Measurements from ENCODE around the gene NME5.
A peak's percentile ranks its signal among the peaks of the same experiment; 100 is the strongest.

Gene NME5

GRCh38 chr5:138140268-138140667 lies 1.0 kb upstream of the NME5 start:
- DNase-seq (ENCODE audit: insufficient read length, low spot score), result no peak
- FAIRE-seq, result no peak
- no peak for TF ChIP-seq CTCF (IDR thresholded peaks at IDR 0.05; ENCODE audit: insufficient read depth, missing control alignments)

- FAIRE-seq, result no peak
- TF ChIP-seq CTCF (IDR thresholded peaks at IDR 0.05; ENCODE audit: insufficient read depth, missing control alignments), result no peak
Observed at GRCh38 chr5:138139781-138140090, 508 bp upstream of the NME5 start.

GRCh38 chr5:138132543-138132942 lies 6.7 kb downstream of the NME5 start:
- TF ChIP-seq CTCF (IDR thresholded peaks at IDR 0.05; ENCODE audit: insufficient read depth, missing control alignments), result no peak
- FAIRE-seq (no peak), DNase-seq (ENCODE audit: insufficient read length, low spot score) (no peak)

More at GRCh38 chr5:138139781-138140090, 508 bp upstream of the NME5 start:
- DNase-seq (ENCODE audit: insufficient read length, low spot score), result no peak

GRCh38 chr5:138129347-138129746 lies 9.9 kb downstream of the NME5 start:
- no peak for DNase-seq (ENCODE audit: insufficient read length, low spot score)
- FAIRE-seq, result no peak
- no peak for TF ChIP-seq CTCF (IDR thresholded peaks at IDR 0.05; ENCODE audit: insufficient read depth, missing control alignments)

GRCh38 chr5:138128334-138128733 lies 10.9 kb downstream of the NME5 start:
- no peak for TF ChIP-seq CTCF (IDR thresholded peaks at IDR 0.05; ENCODE audit: insufficient read depth, missing control alignments)
- FAIRE-seq (no peak), DNase-seq (ENCODE audit: insufficient read length, low spot score) (no peak)

- no peak for TF ChIP-seq CTCF (IDR thresholded peaks at IDR 0.05; ENCODE audit: insufficient read depth, missing control alignments)
- DNase-seq (ENCODE audit: insufficient read length, low spot score) (no peak), FAIRE-seq (peak; percentile 71)
Observed at GRCh38 chr5:138115254-138115653, 24.0 kb downstream of the NME5 start.

GRCh38 chr5:138111937-138112336 lies 27.3 kb downstream of the NME5 start:
- no peak for FAIRE-seq
- no peak for TF ChIP-seq CTCF (IDR thresholded peaks at IDR 0.05; ENCODE audit: insufficient read depth, missing control alignments)
- DNase-seq (ENCODE audit: insufficient read length, low spot score), result no peak
